Cardiac septum (tissue), 1 donor: ENCODE measurements around the gene EPS15. TPM values are rescaled to one million over a fixed set of nuclear protein-coding genes. Genes with fewer than 3 reads are reported as not detected.
"Not testable (repeated sequence)": the region's sequence is repeated elsewhere in the genome, so short reads cannot be mapped to it uniquely, and the experiment has no call there.

Experiments used
- DNase-seq: peaks from one replicate; pipeline ENCODE4 v3.0.0-alpha.2; 2020; ENCODE audit warnings: low spot score
- intact Hi-C: fragments of 100-400 bp; cut with DNase I; formaldehyde crosslinking; loops from one replicate; pipeline ENCODE4 v1.14.0; 2022
- total RNA-seq: library from RNA; stranded (reverse); fragmentation: NEBNext Ultra II Directional; extraction: Animal tissue kit (Norgen Biotek cat#: 25700); gene quantifications from one replicate; pipeline ENCODE4 v1.2.1, GENCODE V29; 2021
- donor health status: DM: no; HTN: no; CAD: no.

EPS15 gene
- total RNA-seq, 1 donor from 2014 or later: 46.6 TPM

- intact Hi-C loops: loop anchor here (5.0 kb wide), 3 partner anchors 100 to 545 kb away; partner anchors contain the start of genes CDKN2C and RNF11
- no peak for DNase-seq
Observed at GRCh38 chr1:51517361-51518032, 1.6 kb downstream of the EPS15 start.

DNA sequence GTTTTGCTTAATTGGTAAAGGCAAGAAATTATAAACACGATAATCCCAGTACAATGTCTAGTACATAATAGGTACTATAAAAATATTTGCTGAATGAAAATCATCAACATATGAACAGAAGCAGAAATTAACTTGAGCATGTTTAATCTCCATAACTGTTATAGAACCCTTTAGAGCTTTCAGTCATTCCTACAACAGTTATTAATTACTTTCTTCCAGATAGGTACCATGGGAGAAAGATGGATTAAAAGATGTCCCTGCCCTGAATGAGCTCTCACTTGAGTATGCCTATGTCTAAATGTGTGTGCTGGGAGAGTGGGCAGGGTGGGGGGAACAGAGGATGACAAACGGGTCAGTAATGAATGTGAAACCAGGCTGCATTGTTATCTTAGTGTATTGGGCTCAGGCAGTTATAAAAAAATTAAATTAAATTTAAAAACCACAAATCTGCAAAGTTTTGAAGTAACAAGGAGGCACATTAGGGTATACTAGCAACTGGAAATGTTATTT, 2.4 kb downstream of the EPS15 start:
- DNase-seq: no peak
- intact Hi-C loops: loop anchor here (5.0 kb wide), 3 partner anchors 99 to 544 kb away; partner anchors contain the start of genes CDKN2C and RNF11

DNA sequence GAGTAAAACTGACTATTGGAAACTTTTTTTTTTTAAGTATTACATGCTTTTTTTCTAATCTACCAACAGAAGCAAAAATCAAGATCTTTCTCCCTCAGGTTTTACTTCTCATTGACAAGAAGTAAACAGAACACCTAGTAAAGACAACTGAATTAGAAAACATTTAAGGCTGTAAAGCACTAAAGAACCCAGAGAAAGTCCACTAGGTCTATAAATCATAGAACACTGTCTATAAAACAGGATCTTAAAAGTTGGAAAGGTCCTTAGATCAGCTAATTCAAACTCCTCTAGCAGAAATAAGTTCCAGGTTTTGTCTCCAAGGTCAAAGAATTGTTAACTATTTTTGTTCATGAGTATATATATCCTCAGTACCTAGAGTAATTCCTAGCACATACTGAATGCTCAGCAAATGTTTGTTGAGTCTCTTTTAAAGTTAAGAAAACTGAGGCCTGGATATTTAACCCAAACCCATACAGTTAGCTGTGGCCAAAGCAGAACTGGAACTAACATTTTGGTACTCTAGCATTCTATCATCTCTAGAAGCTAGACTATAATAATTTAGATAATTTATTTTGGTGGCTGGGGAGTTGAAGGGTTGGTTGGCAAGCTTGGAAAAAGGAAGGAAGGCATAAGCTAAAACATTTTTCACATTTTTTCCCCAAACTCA, 3.0 kb downstream of the EPS15 start:
- intact Hi-C loops: loop anchor here (5.0 kb wide), 3 partner anchors 99 to 544 kb away; partner anchors contain the start of genes CDKN2C and RNF11
- no peak for DNase-seq

DNA sequence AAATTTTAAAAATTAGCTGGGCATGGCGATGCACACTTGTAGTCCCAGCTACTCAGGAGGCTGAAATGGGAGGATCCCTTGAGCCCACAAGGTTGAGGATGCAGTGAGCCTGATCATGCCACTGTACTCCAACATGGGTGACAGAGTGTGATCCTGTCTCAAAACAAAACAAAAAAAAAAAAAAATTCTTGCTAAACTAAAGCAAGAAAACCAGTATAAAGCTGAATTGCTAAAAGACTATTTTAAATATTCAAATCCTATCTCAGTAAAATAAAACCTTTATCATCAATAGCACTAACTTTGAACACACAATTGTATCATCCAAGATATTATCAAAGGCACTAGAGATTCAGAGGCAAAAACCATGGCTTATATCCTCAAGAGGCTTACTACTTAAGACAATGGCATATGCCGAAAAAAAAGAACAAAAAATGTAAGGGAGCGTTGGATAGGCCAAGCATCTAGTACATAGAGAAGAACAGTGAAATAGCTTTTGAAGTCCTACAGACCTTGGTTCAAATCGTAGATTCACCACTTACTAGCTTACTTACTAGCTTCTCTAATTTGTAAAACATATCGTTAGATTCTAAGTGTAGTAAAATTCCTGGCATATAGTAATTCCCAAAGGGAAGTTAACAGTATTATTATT, 3.6 kb downstream of the EPS15 start:
- DNase-seq: no peak
- intact Hi-C loops: loop anchor here (5.0 kb wide), 3 partner anchors 98 to 543 kb away; partner anchors contain the start of genes CDKN2C and RNF11

GRCh38 chr1:51514733-51515132, 4.3 kb downstream of the EPS15 start:
- intact Hi-C loops: loop anchor here (5.0 kb wide), 3 partner anchors 97 to 542 kb away; partner anchors contain the start of genes CDKN2C and RNF11
- no peak for DNase-seq

GRCh38 chr1:51512606-51513005, 6.5 kb downstream of the EPS15 start:
- DNase-seq: no peak

GRCh38 chr1:51512120-51512519, 6.9 kb downstream of the EPS15 start:
- intact Hi-C loops: no loop called here

More at GRCh38 chr1:51512606-51513005, 6.5 kb downstream of the EPS15 start:
- intact Hi-C loops: no loop called here

GRCh38 chr1:51509773-51510172, 9.3 kb downstream of the EPS15 start:
- no peak for DNase-seq
- intact Hi-C loops: no loop called here

More at GRCh38 chr1:51512120-51512519, 6.9 kb downstream of the EPS15 start:
- DNase-seq: no peak

DNA sequence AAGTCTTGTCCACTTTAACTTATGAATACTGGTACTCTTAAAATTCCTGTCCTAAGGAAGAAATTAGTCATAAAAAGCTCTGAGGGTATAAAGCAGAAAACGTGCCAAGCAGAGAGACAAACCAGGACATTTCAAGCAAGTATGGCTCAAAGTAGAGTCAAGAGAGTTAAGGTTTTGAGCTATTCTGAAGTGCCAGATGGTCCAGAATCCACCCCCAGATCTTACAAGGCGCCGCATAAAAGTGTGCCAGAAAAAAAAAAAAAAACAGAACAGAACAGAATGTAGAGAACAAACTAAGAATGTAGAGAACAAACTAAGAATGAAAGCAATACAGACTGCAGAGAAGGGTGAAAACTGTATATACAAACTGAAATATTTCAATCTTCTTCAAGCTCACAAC, 12.5 kb downstream of the EPS15 start:
- intact Hi-C loops: no loop called here
- no peak for DNase-seq

DNA sequence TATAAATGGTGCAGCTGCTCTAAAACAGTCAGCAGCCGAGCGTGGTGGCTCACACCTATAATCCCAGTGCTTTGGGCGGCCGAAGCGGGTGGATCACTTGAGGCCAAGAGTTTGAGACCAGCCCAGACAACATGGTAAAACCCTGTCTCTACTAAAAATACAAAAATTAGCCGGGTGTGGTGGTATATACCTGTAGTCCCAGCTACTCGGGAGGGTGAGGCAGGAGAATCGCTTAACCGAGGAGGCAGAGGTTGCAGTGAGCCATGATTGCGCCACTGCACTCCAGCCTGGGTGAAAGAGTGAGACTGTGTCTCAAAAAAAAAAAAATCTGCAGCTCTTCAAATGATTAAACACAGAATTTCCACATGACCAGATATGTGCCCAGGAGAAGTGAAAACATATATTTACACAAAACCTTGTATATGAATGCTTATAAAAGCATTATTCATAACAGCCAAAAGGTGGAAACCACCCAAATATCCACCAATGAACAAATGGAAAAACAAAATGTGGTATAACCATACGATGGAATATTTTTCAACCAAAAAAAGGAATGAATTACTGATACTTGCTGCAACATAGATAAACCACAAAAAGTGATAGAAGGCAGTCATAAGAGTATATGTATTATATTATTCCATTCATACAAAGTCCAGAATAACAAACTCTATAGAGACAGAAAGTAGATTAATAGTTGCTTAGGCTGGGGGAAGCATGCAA, 14.1 kb downstream of the EPS15 start:
- DNase-seq: no peak
- intact Hi-C loops: no loop called here

DNA sequence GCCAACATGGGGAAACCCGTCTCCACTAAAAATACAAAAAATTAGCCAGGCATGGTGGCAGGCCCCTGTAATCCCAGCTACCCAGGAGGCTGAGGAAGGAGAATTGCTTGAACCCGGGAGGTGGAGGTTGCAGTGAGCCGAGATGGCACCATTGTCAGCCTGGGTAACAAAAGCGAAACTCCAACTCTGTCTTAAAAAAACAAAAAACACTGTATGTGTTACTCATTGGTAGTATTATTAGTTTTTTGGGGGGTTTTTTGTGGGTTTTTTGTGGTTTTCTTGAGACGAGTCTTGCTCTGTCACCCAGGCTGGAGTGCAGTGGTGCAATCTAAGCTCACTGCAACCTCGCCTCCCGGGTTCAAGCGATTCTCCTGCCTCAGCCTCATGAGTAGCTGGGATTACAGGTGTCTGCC, 17.8 kb downstream of the EPS15 start:
- DNase-seq, intact Hi-C loops: not testable (repeated sequence)

DNA sequence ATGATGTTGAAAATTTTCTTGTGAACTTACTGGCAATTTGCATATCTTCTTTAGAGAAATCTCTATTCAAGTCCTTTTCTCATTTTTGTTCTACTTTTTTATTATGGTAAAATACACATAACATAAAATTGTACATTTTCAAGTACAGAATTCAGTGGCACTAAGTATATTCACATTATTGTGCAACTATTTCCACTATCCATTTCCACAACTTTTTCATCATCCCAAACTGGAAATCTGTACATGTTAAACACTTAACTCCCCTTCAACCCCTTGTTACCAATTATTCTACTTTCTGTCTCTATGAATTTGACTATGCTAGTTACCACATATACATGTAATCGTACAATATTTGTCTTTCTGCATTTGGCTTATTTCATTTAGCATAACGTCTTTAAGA, 19.4 kb downstream of the EPS15 start:
- intact Hi-C loops: no loop called here
- DNase-seq: no peak

GRCh38 chr1:51498924-51499323, 20.1 kb downstream of the EPS15 start:
- DNase-seq: no peak
- intact Hi-C loops: no loop called here

GRCh38 chr1:51497340-51497739, 21.7 kb downstream of the EPS15 start:
- intact Hi-C loops: no loop called here
- DNase-seq: no peak

DNA sequence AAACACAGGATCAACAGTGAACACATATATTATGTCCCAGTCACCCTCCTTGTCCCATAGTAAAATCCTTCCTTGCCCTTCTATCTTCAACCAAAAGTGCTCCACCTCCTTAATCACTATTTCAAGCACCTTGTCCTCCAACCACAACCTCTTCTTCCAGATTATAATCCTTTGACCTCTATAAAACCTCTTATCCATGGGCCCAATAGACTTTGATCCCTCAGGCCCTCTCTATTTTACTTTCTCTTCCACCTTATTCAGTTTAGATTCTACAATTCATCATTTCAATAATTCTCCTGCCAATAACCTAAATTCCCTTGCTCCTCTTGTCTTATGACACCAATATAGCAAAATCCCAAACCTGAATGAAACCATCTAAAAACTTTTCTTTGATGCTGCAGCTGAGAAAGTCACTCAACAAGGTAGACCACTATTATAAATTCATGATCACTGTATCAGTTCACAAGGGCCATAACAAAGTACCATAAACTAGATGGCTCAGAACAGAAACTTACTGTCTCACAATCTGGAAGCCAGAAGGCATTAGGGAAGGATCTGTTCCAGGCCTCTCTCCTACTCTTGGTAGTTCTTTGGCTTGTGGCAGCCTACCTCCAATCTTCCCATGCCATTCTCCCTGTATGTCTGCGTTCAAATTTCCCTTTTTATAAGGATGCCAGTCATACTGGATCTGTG, 24.8 kb downstream of the EPS15 start:
- intact Hi-C loops: no loop called here
- DNase-seq: no peak

DNA sequence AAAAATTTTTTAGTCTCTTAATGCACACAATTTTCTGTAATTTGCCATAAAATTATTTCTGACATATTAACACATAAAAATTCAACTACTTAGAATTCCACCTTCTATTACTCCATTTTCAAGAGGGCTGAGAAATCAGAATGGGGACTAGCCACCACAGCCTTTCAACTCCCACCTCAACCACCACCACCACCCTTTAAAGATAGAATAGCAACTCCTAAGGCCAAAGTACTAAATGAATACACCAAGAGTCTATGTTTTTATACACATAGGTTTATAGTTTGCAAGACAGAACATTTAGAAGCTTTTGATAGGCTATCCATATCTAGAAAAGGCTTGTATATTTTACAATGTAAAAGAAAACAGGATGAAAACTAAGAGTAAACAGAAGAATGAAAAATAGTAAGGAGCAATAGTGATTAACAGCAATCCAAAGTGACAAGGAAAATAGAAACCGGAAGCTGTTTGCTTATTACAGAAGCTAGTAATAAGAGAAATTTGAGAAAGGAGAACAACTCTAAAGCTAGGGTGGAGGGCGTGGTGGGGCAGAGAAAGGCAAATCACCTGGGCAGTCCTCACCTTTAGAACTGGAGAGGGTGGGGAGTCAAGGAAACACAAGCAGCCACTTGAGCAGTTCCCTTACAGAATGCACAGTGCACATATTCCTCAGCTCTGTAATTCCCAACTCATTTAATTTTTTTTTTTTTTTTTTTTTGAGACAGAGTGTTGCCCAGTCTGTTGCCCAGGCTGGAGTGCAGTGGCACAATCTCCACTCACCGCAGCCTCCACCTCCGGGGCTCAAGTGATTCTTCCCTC, 27.7 kb downstream of the EPS15 start:
- no peak for DNase-seq
- intact Hi-C loops: no loop called here

GRCh38 chr1:51489472-51489871, 29.6 kb downstream of the EPS15 start:
- intact Hi-C loops: no loop called here
- DNase-seq: no peak

DNA sequence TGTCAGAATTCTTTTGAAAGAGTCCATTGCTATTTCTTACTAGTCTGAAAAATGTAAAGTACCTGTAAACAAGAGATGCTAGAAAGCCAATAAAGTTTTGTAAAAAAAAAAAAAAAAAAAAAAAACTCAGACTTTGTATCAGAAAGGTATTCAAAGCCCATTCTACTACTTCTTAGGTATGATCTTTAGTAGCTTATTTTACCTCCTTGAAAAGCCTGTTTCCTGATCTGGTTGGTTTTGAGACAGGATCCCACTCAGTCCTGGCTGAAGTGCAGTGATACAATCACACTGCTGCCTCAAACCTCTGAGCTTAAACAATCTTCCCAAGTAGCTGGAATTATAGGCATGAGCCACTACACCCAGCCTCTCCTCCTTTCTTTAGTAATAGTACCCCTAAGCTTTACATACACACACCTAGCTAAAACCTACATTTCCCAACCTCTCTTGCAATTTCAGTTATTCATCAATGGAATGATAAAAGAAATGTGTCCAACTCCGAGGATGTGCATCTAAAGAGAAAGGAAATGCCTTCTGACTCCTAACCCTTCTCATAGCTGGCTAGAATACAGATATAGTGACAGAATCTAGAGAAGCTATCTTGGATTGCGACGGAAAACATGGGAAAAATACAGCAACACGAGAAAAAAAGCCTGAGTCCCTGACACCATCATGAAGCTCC, 30.6 kb downstream of the EPS15 start:
- intact Hi-C loops: no loop called here
- no peak for DNase-seq
